HL-60 (cell line): ENCODE results near the gene SSH2.
"Not testable (repeated sequence)": the region's sequence is repeated elsewhere in the genome, so short reads cannot be mapped to it uniquely, and the experiment has no call there.

Experiments used
- CTCF ChIP-seq: IDR thresholded peaks from one replicate; pipeline ENCODE4 v1.5.1; 2011; ENCODE audit warnings: low read length, control low read depth, inconsistent platforms; ENCODE audit not compliant: insufficient read depth
- POLR2AphosphoS5 ChIP-seq: IDR thresholded peaks from 2 replicates; pipeline ENCODE4 v1.6.1; 2012; ENCODE audit warnings: low read depth
- REST ChIP-seq: IDR thresholded peaks from 2 replicates; pipeline ENCODE4 v1.6.1; 2012; ENCODE audit warnings: low read depth; ENCODE audit not compliant: insufficient replicate concordance
- SPI1 ChIP-seq: IDR thresholded peaks from 2 replicates; pipeline ENCODE4 v1.6.1; 2012; ENCODE audit warnings: low read depth, mild to moderate bottlenecking, borderline replicate concordance

- not testable (repeated sequence) for TF ChIP-seq CTCF, REST, POLR2AphosphoS5, SPI1
Measured at GRCh38 chr17:29864123-29864522, 65.9 kb downstream of the SSH2 start.
